Kidney (tissue), 14 donors: ENCODE data around the gene BAIAP3. TPM values are rescaled to one million over a fixed set of nuclear protein-coding genes. Genes with fewer than 3 reads are reported as not detected.

ENCODE experiments used
- DNase-seq, 5 donors: peaks; one replicate each; pipeline ENCODE4 v3.0.0-alpha.2; 2013 to 2020
- FAIRE-seq: peaks from 2 replicates; lab custom pipeline; 2012; peaks lifted over from hg19 to GRCh38; lab: Jason Lieb, UNC
- H3K27ac ChIP-seq, 2 donors: one replicate each; pipeline ENCODE4 v1.7.0; 2013; ENCODE audit warnings: low read depth in 2 of 2, low read length in 2 of 2, inconsistent platforms in 1 of 2
- H3K27me3 ChIP-seq: one replicate; pipeline ENCODE4 v1.7.1; 2013; ENCODE audit warnings: low read length, inconsistent platforms; ENCODE audit not compliant: control insufficient read depth, insufficient read depth
- H3K36me3 ChIP-seq, 3 donors: one replicate each; pipeline versions ENCODE4 v1.7.0 to v1.7.1; 2013; ENCODE audit warnings: low read length in 3 of 3, control low read depth in 1 of 3, inconsistent platforms in 1 of 3; ENCODE audit not compliant: insufficient read depth in 3 of 3, control insufficient read depth in 2 of 3
- H3K4me1 ChIP-seq, 3 donors: one replicate each; pipeline versions ENCODE4 v1.7.0 to v1.7.1; 2013; ENCODE audit warnings: low read length in 3 of 3, inconsistent platforms in 1 of 3, low read depth in 1 of 3; ENCODE audit not compliant: control insufficient read depth in 2 of 3, insufficient read depth in 2 of 3
- H3K4me3 ChIP-seq, 3 donors: one replicate each; pipeline versions ENCODE4 v1.7.0 to v1.8.1; 2013; ENCODE audit warnings: low read length in 3 of 3, control low read depth in 1 of 3, inconsistent platforms in 1 of 3
- H3K9ac ChIP-seq, 3 donors: one replicate each; pipeline versions ENCODE4 v1.7.0 to v1.7.1; 2013; ENCODE audit warnings: low read length in 3 of 3, control low read depth in 1 of 3, inconsistent platforms in 1 of 3
- H3K9me3 ChIP-seq, 3 donors: one replicate each; pipeline versions ENCODE4 v1.7.0 to v1.7.1; 2013; ENCODE audit warnings: low read length in 3 of 3, control low read depth in 1 of 3, inconsistent platforms in 1 of 3; ENCODE audit not compliant: control insufficient read depth in 2 of 3, insufficient read depth in 1 of 3
- intact Hi-C: fragments of 100-400 bp; cut with DNase I; formaldehyde crosslinking; loops from one replicate; pipeline ENCODE4 v1.11.1; 2022
- polyA plus RNA-seq: library from polyadenylated mRNA; stranded (reverse); fragments of 350-450 nt; fragmentation: Illumina TruSeq; extraction: RNeasy Lipid Tissue Mini Kit (QIAGEN cat#74804); gene quantifications from one replicate; pipeline ENCODE4 v1.2.3, GENCODE V29; 2014; ENCODE audit warnings: low read depth, low replicate concordance; ENCODE audit not compliant: insufficient read depth
- total RNA-seq: library from RNA; stranded (reverse); fragmentation: NEBNext Ultra II Directional; extraction: Animal tissue kit (Norgen Biotek cat#: 25700); gene quantifications from one replicate; pipeline ENCODE4 v1.2.1, GENCODE V29; 2021
- TF ChIP-seq, protein P1 (sequence below): IDR thresholded peaks from 3 replicates; pipeline ENCODE4 v1.5.1; 2012; ENCODE audit warnings: mild to moderate bottlenecking, moderate library complexity, borderline replicate concordance; ENCODE audit not compliant: insufficient read depth; ENCODE audit errors: extremely low read depth
- donor health status: control.
- donor health status: control.
- donor health status: control.
- donor health status: control.
- donor health status: control.
- donor health status: DM: yes; HTN: yes; CAD: no.
- donor health status: Normal renal cell carcinoma (clear cell type).

BAIAP3 gene
- total and polyA plus RNA-seq, 2 donors from 2014 or later: 8.0 to 8.2 TPM

- DNase-seq: peak in 1 of 5 donors; percentile 70
- intact Hi-C loops: no loop called here
- no peaks in the 10 kb centered on the region for H3K4me1 ChIP-seq
- no peaks in the 10 kb centered on the region for H3K27me3 ChIP-seq
- TF ChIP-seq, protein P1, sequence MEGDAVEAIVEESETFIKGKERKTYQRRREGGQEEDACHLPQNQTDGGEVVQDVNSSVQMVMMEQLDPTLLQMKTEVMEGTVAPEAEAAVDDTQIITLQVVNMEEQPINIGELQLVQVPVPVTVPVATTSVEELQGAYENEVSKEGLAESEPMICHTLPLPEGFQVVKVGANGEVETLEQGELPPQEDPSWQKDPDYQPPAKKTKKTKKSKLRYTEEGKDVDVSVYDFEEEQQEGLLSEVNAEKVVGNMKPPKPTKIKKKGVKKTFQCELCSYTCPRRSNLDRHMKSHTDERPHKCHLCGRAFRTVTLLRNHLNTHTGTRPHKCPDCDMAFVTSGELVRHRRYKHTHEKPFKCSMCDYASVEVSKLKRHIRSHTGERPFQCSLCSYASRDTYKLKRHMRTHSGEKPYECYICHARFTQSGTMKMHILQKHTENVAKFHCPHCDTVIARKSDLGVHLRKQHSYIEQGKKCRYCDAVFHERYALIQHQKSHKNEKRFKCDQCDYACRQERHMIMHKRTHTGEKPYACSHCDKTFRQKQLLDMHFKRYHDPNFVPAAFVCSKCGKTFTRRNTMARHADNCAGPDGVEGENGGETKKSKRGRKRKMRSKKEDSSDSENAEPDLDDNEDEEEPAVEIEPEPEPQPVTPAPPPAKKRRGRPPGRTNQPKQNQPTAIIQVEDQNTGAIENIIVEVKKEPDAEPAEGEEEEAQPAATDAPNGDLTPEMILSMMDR: no peak
- no peaks in the 10 kb centered on the region for H3K9me3 ChIP-seq
- H3K9ac ChIP-seq: no peak overlapping the region
- H3K27ac ChIP-seq: no peak overlapping the region
- FAIRE-seq: no peak
- no peak overlapping the region for H3K4me3 ChIP-seq
- peaks cover 0 to 22% (median 6%) of the 10 kb centered on the region in 3 donors for H3K36me3 ChIP-seq
Measured at GRCh38 chr16:1366712-1367299, 33.4 kb downstream of the BAIAP3 start.

GRCh38 chr16:1367486-1368174 lies 34.2 kb downstream of the BAIAP3 start:
- Histone ChIP-seq H3K9ac (no peak overlapping the region), H3K4me3 (no peak overlapping the region), H3K9me3 (no peaks in the 10 kb centered on the region), H3K36me3 (peaks cover 0 to 17% (median 4%) of the 10 kb centered on the region in 3 donors), H3K27ac (no peak overlapping the region), H3K27me3 (no peaks in the 10 kb centered on the region), H3K4me1 (no peaks in the 10 kb centered on the region)
- FAIRE-seq (no peak), DNase-seq (peak in 1 of 5 donors; percentile 63)
- intact Hi-C loops: no loop called here
- TF ChIP-seq, protein P1: no peak

GRCh38 chr16:1371054-1371978 lies 37.9 kb downstream of the BAIAP3 start:
- no peaks in the 10 kb centered on the region for H3K9me3 ChIP-seq
- no peaks in the 10 kb centered on the region for H3K4me1 ChIP-seq
- H3K36me3 ChIP-seq: peaks cover 0 to 1% (median 0%) of the 10 kb centered on the region in 3 donors
- intact Hi-C loops: no loop called here
- no peaks in the 10 kb centered on the region for H3K27me3 ChIP-seq
- H3K27ac ChIP-seq: no peak overlapping the region
- H3K9ac ChIP-seq: no peak overlapping the region
- no peak overlapping the region for H3K4me3 ChIP-seq
- DNase-seq: peak in 1 of 5 donors; percentile 59
- FAIRE-seq: no peak
- TF ChIP-seq, protein P1: no peak
